ENCODE data around the gene UBASH3A.

UBASH3A gene

DNA sequence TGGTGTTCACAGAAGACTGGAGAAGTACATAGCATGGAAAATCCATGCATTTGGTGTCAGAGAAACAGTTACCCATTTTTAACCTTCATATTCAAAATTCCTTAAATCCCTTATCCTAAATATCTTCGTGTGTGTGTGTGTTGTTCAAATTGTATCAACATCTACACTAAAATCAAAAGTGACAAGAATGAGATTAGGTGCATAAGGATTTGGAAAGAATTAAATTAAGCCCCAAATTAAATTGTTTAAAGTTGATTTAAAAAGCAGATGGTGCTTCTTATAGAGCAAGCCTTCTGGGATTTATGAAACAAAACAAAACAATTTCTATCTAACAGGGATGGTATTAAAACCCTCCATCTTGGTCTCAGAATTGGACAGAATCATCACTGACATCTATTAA is 87.6 kb downstream of the UBASH3A start:
- no peaks in the 10 kb centered on the region for H3K36me3 ChIP-seq (ENCODE audit: control insufficient read depth, insufficient read depth, low read length)
- H3K27me3 ChIP-seq (ENCODE audit: control insufficient read depth, insufficient read depth, low read length): no peaks in the 10 kb centered on the region
- H3K4me1 ChIP-seq (ENCODE audit: control insufficient read depth, insufficient read depth, low read length): no peaks in the 10 kb centered on the region
- no peak overlapping the region for H3K9ac ChIP-seq (ENCODE audit: low read length)
- no peak overlapping the region for H3K27ac ChIP-seq (ENCODE audit: low read depth, low read length)
- no peak overlapping the region for H3K4me3 ChIP-seq (ENCODE audit: low read length)

DNA sequence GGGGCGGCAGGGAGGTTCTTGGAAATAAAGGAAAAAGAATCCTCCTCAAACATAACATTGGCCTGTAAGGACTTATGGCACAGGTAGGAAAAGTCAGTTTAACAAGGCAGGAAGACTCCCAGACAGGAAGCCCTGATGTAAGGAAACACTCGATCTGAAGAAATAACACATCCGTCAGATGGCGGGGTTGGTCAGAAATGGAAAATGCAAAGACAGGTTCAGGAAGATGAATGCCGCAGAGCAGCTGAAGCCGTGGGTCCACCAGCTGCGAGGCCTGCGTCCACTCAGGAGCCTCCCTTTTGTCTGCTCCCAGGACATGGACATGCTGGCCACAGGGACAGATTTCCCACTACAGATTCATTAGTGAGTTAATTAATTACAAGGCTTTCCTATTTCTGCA is 88.5 kb downstream of the UBASH3A start:
- Histone ChIP-seq H3K4me3 (ENCODE audit: low read length) (no peak overlapping the region), H3K4me1 (ENCODE audit: control insufficient read depth, insufficient read depth, low read length) (peaks cover 4% of the 10 kb centered on the region), H3K27ac (ENCODE audit: low read depth, low read length) (no peak overlapping the region), H3K27me3 (ENCODE audit: control insufficient read depth, insufficient read depth, low read length) (no peaks in the 10 kb centered on the region), H3K9ac (ENCODE audit: low read length) (no peak overlapping the region), H3K36me3 (ENCODE audit: control insufficient read depth, insufficient read depth, low read length) (no peaks in the 10 kb centered on the region)

DNA sequence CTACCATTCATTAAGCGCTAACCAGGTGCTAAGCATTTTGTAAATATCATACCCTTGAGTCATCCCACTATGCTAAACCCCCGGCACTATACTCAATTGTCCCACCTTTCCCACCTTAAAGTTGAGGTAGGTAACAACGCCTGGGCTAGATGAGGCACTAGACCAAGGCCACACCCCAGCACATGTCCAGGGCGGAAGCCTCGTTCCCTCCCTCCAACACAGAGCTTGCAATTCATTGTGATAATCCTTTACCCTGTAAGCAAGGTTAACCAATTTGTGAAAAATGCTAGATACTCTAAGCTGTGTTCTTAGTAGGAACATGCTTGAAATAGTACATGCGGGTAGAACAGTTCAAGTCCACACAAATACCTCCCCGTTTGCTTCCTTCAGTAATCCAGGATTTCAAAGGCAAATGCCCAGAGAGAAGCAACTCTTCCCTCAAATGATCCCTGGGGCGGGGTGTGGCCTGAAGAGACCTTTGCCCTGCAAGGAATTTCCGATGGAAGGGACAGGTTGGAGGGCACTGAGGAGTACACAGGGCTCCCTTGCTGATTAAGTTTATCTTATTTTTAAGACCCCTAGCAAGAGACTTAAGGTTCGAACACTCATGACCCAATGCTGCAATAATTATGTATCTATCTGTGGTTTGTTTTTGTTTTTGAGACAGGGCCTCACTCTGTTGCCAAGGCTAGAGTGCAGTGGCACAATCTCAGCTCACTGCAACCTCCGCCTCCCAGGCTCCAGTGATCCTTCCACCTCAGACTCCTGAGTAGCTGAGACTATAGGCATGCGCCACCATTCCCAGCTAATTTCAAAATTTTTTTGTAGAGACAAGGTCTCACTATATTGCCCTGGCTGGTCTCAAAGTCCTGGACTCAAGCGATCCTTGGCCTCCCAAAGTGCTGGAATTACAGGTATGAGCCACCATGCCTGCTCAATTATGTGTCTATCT is 89.7 kb downstream of the UBASH3A start:
- Histone ChIP-seq H3K4me3 (ENCODE audit: low read length) (no peak overlapping the region), H3K36me3 (ENCODE audit: control insufficient read depth, insufficient read depth, low read length) (no peaks in the 10 kb centered on the region), H3K4me1 (ENCODE audit: control insufficient read depth, insufficient read depth, low read length) (peaks cover 4% of the 10 kb centered on the region), H3K27me3 (ENCODE audit: control insufficient read depth, insufficient read depth, low read length) (no peaks in the 10 kb centered on the region), H3K9ac (ENCODE audit: low read length) (no peak overlapping the region), H3K27ac (ENCODE audit: low read depth, low read length) (no peak overlapping the region)

DNA sequence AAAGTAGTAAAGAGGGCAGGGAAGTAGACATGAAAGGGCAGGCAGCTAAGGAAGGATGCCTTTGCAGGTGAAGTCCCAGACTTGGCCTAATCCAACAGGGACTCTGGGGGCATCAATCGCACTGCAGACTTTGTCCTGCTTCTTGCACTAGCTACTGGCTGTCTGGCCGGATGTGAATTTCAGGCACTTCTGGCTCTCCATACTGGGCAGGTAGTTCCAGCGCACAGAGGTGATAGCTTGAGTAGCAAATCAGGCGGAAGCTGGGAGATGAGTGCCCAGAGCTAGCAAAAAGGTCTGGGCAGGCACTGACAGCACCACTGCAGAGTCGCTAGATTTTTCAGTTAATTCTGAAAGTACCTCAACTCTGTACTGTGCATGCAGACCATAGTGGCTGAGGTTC is 91.3 kb downstream of the UBASH3A start:
- Histone ChIP-seq H3K27me3 (ENCODE audit: control insufficient read depth, insufficient read depth, low read length) (no peaks in the 10 kb centered on the region), H3K27ac (ENCODE audit: low read depth, low read length) (no peak overlapping the region), H3K4me1 (ENCODE audit: control insufficient read depth, insufficient read depth, low read length) (peaks cover 4% of the 10 kb centered on the region), H3K4me3 (ENCODE audit: low read length) (no peak overlapping the region), H3K36me3 (ENCODE audit: control insufficient read depth, insufficient read depth, low read length) (no peaks in the 10 kb centered on the region), H3K9ac (ENCODE audit: low read length) (no peak overlapping the region)

DNA sequence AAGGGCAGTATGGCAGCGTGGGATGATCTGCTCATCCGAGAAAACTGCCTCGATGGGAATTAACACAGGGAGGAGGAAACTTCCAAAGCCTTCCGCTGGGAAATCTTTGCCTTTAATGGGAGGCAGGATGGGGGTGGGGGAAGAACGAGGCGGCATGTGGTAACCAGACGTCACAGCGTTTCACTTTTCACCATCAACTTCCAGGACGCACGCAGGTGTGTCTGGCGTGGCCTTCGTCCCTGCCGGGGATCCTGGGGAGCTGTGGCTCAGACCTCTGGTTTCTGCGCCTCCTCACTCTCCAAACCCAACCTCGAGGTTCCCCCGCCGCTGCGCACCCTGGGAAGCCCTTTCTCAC is 92.0 kb downstream of the UBASH3A start:
- peaks cover 4% of the 10 kb centered on the region for H3K4me1 ChIP-seq (ENCODE audit: control insufficient read depth, insufficient read depth, low read length)
- H3K27me3 ChIP-seq (ENCODE audit: control insufficient read depth, insufficient read depth, low read length): no peaks in the 10 kb centered on the region
- H3K9ac ChIP-seq (ENCODE audit: low read length): no peak overlapping the region
- peak overlapping the region; percentile 77 for H3K4me3 ChIP-seq (ENCODE audit: low read length)
- no peaks in the 10 kb centered on the region for H3K36me3 ChIP-seq (ENCODE audit: control insufficient read depth, insufficient read depth, low read length)
- no peak overlapping the region for H3K27ac ChIP-seq (ENCODE audit: low read depth, low read length)

DNA sequence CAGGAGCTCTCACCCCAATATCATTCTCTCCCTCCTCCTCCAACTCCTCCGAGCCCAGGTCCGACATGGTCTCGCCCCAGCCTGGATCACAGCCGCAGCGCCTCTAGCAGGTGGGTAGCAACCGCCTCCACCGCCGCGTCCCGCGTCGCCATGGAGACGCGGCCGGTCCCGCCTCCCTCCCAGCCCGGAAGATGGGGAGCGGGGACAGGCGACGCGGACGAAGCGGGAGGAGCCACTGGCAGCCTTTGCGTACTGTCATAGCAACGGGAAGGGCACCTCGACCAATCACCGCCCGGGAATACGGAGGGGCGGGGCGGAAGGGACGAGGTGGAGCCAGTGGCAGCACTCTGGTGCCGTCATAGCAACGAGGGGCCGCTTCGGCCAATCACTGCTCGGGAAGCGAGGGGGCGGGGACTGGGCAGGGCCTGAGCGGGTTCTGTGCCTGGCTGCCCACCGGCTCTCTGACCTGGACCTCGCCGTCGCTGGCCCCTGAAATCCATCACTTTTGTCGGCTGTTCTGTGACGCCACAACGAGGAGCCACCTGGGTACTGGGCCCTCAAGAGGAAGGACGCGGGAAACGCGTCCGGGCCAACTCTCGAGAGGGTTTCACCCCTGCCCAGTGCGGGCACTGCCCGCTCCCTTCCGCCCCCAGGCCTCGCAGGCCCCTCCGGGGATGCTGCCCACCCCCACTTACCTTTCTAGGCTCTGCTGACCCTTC is 92.6 kb downstream of the UBASH3A start, which contains the start of gene RSPH1:
Gene RSPH1 (minus strand): TSS at position 105 of the 719 bp plus-strand sequence. CDS start 38 bp downstream, at position 67.
- H3K4me3 ChIP-seq (ENCODE audit: low read length): peak within 1 kb of the TSS; percentile 88
- H3K36me3 ChIP-seq (ENCODE audit: control insufficient read depth, insufficient read depth, low read length): no peaks in the 10 kb centered on the region
- peaks cover 4% of the 10 kb centered on the region for H3K4me1 ChIP-seq (ENCODE audit: control insufficient read depth, insufficient read depth, low read length)
- H3K27me3 ChIP-seq (ENCODE audit: control insufficient read depth, insufficient read depth, low read length): no peaks in the 10 kb centered on the region
- peak within 1 kb of the TSS; percentile 66 for H3K9ac ChIP-seq (ENCODE audit: low read length)
- peak within 1 kb of the TSS; percentile 79 for H3K27ac ChIP-seq (ENCODE audit: low read depth, low read length)

DNA sequence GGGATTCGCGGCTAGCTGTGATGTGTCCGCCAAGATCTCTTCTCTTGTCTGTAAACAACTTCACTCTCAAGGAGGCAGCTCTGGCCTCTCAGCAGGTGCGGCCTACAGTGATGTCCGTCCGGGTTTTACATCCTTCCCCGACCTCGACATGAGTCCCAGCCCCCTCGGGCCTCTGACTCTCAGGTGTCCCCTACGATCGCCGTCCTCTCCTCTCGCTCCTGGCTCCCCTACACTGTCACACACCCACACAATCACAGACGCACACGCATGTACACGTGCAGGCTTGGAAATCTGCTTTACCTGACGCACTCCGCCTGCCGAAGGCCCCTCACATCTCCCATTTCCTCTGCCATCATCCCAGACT is 93.1 kb downstream of the UBASH3A start:
- Histone ChIP-seq H3K27me3 (ENCODE audit: control insufficient read depth, insufficient read depth, low read length) (no peaks in the 10 kb centered on the region), H3K4me3 (ENCODE audit: low read length) (peak overlapping the region; percentile 88), H3K27ac (ENCODE audit: low read depth, low read length) (peak overlapping the region; percentile 79), H3K4me1 (ENCODE audit: control insufficient read depth, insufficient read depth, low read length) (peaks cover 4% of the 10 kb centered on the region), H3K36me3 (ENCODE audit: control insufficient read depth, insufficient read depth, low read length) (no peaks in the 10 kb centered on the region), H3K9ac (ENCODE audit: low read length) (peak overlapping the region; percentile 66)

All from rectal smooth muscle tissue (tissue), 1 donor.